ENCODE data around the gene DOCK2.
"Not testable (repeated sequence)": the region's sequence is repeated elsewhere in the genome, so short reads cannot be mapped to it uniquely, and the experiment has no call there.

DOCK2 gene

DNA sequence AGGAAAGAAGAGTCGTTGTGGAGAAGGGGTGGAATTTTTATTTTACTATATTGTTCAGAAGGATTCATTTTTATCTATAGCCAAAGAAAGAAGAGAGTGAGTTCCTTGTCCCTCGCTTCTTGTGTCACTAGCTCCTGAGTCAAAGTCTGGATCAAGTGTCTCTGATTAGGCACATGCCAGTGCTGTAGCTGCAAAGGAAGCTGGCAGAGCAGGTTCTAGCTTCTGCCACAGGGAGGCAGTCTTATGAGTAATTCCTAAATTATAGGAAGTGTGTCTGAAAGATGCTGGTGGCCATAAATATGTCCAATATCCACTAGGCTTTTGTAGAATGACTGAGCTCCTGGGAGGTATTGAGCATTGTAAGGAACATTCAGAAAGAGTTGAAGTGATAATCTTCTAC lies 84.7 kb downstream of the DOCK2 start:
- TF ChIP-seq, protein P1, sequence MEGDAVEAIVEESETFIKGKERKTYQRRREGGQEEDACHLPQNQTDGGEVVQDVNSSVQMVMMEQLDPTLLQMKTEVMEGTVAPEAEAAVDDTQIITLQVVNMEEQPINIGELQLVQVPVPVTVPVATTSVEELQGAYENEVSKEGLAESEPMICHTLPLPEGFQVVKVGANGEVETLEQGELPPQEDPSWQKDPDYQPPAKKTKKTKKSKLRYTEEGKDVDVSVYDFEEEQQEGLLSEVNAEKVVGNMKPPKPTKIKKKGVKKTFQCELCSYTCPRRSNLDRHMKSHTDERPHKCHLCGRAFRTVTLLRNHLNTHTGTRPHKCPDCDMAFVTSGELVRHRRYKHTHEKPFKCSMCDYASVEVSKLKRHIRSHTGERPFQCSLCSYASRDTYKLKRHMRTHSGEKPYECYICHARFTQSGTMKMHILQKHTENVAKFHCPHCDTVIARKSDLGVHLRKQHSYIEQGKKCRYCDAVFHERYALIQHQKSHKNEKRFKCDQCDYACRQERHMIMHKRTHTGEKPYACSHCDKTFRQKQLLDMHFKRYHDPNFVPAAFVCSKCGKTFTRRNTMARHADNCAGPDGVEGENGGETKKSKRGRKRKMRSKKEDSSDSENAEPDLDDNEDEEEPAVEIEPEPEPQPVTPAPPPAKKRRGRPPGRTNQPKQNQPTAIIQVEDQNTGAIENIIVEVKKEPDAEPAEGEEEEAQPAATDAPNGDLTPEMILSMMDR (conservative IDR thresholded peaks at IDR 0.05): no peak
- no peak overlapping the region for H3K27ac ChIP-seq

DNA sequence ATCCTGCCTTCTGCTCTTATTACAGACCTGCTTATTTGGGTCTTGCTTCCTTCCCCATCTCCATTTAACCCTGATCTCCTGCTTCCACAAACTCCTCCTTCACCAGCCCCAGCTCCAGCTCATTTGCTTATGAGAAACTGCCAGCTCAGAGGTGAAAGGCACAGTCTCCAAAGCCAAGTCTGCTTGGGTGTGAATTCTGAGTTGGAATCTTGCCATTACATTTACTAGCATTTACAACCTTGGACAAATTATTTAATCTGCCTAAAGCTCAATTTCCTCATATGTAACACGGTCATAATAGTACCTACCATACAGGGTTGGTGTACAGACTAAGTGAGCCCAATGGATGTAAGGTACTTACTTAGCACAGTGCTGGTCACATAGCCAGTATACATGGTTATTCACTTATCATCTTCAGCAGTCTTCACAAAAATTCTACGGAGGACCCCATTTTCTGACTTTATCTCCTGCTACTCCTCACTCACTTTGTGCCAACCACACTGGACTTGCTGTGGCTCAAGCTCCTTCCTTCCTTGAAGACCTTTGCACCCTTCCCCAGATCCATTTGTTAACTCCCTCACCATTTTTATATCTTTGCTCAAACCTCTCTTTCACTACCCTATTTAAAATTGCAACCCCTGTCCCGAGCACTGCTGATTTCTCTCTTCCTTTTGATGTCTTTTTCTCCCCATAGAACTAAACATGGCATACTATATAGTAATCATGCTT lies 86.2 kb downstream of the DOCK2 start:
- no peak overlapping the region for H3K27ac ChIP-seq

DNA sequence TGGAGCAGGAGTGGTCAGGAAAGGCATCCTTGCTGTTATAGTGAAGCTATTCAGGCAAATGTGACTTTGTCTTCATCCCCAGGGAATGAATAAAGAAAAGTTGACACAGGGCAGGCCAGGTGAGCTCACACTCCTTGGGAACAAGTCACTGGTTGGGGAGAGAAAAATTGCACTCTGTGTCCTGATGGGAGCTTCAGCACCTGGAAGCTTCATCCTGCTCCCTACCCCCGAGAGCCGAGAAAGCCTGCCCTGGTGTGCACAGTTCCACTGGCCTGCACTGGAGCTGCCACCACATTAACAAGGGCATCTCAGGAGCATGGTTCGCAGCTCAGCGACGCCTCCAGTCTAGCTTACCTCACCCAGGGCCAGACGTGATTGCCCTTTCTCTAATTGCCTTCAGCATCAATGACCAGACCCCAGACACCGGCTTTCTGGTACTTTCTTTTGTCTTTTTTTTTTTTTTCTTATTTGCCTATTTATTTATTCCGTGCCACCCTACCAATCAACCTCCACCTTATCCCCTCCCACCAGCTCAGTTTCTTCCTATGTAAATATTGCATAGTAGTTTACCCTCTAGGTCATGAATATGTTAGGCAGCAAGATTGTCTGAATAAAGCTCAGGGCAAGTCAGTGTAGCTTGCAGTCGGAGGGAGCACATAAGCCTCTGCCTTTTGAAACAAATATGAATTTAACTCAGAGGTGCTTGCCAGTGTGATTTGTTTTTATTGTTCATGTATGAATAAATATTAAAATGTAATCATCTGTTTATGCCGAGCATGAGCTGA lies 87.4 kb downstream of the DOCK2 start:
- TF ChIP-seq, protein P1 (conservative IDR thresholded peaks at IDR 0.05): no peak
- no peak overlapping the region for H3K27ac ChIP-seq

More for the DNA sequence above, 86.2 kb downstream of the DOCK2 start:
- TF ChIP-seq, protein P1 (conservative IDR thresholded peaks at IDR 0.05): no peak

DNA sequence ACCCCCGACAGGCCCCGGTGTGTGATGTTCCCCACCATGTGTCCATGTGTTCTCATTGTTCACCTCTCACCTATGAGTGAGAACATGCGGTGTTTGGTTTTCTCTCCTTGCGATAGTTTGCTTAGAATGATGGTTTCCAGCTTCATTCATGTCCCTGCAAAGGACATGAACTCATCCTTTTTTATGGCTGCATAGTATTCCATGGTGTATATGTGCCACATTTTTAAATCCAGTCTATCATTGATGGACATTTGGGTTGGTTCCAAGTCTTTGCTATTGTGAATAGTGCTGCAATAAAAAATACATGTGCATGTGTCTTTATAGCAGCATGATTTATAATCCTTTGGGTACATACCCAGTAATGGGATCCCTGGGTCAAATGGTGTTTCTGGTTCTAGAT lies 88.6 kb downstream of the DOCK2 start:
- H3K27ac ChIP-seq: not testable (repeated sequence)

DNA sequence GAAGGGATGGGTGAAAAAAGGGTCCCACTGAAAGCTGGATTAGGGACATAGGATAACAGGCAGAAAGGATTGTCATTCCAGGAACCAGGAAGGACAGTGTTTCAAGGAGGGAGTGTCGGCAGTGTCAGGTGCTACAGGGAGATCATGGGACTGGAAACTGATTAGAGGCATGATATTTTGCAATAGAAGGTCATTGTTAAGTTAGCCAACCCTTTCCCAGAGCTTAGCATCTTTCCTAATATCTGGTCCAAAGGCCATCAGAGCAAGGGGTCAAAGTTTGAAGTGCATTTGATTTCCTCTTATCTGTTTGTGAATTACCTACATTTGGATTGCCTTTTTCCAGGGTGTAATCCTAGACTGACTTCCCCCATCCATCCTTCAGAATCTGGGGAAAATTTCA lies 91.3 kb downstream of the DOCK2 start:
- TF ChIP-seq, protein P1 (conservative IDR thresholded peaks at IDR 0.05): no peak
- no peak overlapping the region for H3K27ac ChIP-seq

DNA sequence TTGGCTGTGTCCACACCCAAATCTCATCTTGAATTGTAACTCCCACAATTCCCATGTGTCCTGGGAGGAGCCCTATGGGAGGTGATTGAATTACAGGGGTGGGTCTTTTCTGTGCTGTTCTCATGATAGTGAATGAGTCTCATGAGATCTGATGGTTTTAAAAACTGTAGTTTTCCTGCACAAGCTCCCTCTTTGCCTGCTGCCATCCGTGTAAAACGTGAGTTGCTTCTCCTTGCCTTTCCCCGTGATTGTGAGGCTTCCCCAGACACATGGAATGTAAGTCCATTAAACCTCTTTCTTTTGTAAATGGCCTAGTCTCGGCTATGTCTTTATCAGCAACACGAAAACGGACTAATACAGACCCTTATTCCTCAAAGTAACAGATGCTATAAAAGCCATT lies 94.1 kb downstream of the DOCK2 start:
- TF ChIP-seq, protein P1 (conservative IDR thresholded peaks at IDR 0.05): no peak
- H3K27ac ChIP-seq: no peak overlapping the region

DNA sequence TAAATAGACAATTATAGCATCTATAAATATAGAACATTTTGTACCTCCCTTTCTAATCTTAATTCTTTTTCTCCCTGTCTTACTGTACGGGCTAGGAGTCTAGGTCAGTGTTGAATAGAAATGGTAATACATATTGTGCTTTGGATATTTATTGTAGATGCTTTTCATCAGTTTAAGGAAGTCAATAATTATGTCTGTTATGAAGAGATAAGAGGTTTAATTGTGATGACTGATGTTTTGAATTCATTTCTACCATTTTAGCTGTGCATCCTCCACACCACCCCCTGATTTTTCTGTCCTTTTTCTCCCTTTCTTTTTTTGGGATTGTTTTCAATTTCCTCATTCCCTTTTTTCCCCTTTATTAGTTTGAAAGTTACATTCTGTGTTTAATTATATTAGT lies 95.8 kb downstream of the DOCK2 start:
- TF ChIP-seq, protein P1 (conservative IDR thresholded peaks at IDR 0.05): no peak
- H3K27ac ChIP-seq: no peak overlapping the region

DNA sequence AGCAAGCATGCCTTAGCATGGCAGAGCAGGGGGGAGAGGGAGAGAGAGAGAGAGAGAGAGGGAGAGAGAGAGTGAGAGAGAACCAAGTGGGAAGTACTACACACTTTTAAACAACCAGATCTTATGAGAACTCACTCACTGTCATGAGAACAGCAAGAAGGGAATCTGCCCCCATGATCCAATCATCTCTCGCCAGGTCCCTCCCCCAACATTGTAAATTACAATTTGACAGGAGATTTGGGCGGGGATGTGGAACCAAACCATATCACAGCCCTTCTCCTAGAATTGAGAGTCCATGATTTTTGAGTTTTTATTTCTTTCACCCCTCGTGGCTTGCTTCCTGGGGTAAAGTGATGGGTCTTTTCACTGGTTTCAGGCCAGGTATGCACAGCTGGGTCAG lies 98.8 kb downstream of the DOCK2 start:
- no peak overlapping the region for H3K27ac ChIP-seq
- TF ChIP-seq, protein P1 (conservative IDR thresholded peaks at IDR 0.05): no peak
